Mesodermal cell (in vitro differentiated cells): ENCODE results near the gene OR13C8.

Experiments
- H3K27ac ChIP-seq: 2 replicates; pipeline ENCODE4 v1.7.0; 2013; ENCODE audit warnings: mild to moderate bottlenecking, low read depth, low read length, moderate library complexity; ENCODE audit not compliant: severe bottlenecking
- H3K36me3 ChIP-seq: 2 replicates; pipeline ENCODE4 v1.7.1; 2013; ENCODE audit warnings: mild to moderate bottlenecking, low read length, moderate library complexity; ENCODE audit not compliant: control insufficient read depth, insufficient read depth
- H3K4me1 ChIP-seq: one replicate; pipeline ENCODE4 v1.7.1; 2013; ENCODE audit warnings: mild to moderate bottlenecking, low read length; ENCODE audit not compliant: insufficient read depth, control insufficient read depth, poor library complexity, severe bottlenecking
- H3K4me3 ChIP-seq: 2 replicates; pipeline ENCODE4 v1.7.0; 2013; ENCODE audit warnings: low read length, control low read depth, mild to moderate bottlenecking; ENCODE audit not compliant: insufficient read depth, poor library complexity, severe bottlenecking; ENCODE audit errors: extremely low read depth
- H3K9me3 ChIP-seq: 2 replicates; pipeline ENCODE4 v1.7.1; 2013; ENCODE audit warnings: mild to moderate bottlenecking, low read length, moderate library complexity; ENCODE audit not compliant: control insufficient read depth
- WGBS, 2 experiments: methylation state at CpG; one replicate each; pipeline ENCODE4 v1.1.5; 2013; ENCODE audit warnings: missing lambda C conversion rate in 2 of 2; ENCODE audit not compliant: insufficient coverage in 2 of 2; 5-methylcytosine and 5-hydroxymethylcytosine counted together

Gene OR13C8

GRCh38 chr9:104611213-104611612, 42.2 kb downstream of the OR13C8 start:
- Histone ChIP-seq H3K27ac (no peak overlapping the region), H3K36me3 (no peaks in the 10 kb centered on the region)
- WGBS, 2 experiments = no CpG with 5 or more reads among the region's 2 CpGs

GRCh38 chr9:104617418-104617817, 48.5 kb downstream of the OR13C8 start:
- no peak overlapping the region for H3K4me3 ChIP-seq
- H3K36me3 ChIP-seq = no peaks in the 10 kb centered on the region
- H3K27ac ChIP-seq = no peak overlapping the region
- no peaks in the 10 kb centered on the region for H3K9me3 ChIP-seq
- H3K4me1 ChIP-seq = no peaks in the 10 kb centered on the region

More at GRCh38 chr9:104611213-104611612, 42.2 kb downstream of the OR13C8 start:
- H3K9me3 ChIP-seq = no peaks in the 10 kb centered on the region
- no peaks in the 10 kb centered on the region for H3K4me1 ChIP-seq
- H3K4me3 ChIP-seq = no peak overlapping the region

GRCh38 chr9:104618104-104618503, 49.1 kb downstream of the OR13C8 start, which contains the start of gene OR13C9:
Gene OR13C9, minus strand, starts transcription at chr9:104618204. Its CDS starts 0 bp downstream, at chr9:104618204.
- Histone ChIP-seq H3K4me3 (no peak within 1 kb of the TSS), H3K9me3 (no peaks in the 10 kb centered on the region), H3K4me1 (no peaks in the 10 kb centered on the region), H3K36me3 (no peaks in the 10 kb centered on the region), H3K27ac (no peak within 1 kb of the TSS)
- WGBS, 2 experiments = 80% methylated on average over 1 of the region's 2 CpGs; no CpG with 5 or more reads in 1 of the 2 experiments
